Brain microvascular endothelial cell (primary cell): ENCODE results near the gene CFAP251.

Source experiments
- DNase-seq: peaks from one replicate; pipeline ENCODE4 v3.0.0-alpha.2; 2020
- H3K27ac ChIP-seq: fragments of 250-450 bp; sonication (Bioruptor Pico); 2 replicates; pipeline ENCODE4 v1.5.1; 2020; ENCODE audit warnings: mild to moderate bottlenecking, moderate library complexity
- H3K27me3 ChIP-seq: fragments of 250-450 bp; sonication (Bioruptor Pico); replicated peaks from 2 replicates; pipeline ENCODE4 v1.5.1; 2020; ENCODE audit warnings: mild to moderate bottlenecking
- H3K36me3 ChIP-seq: fragments of 250-450 bp; sonication (Bioruptor Pico); replicated peaks from 2 replicates; pipeline ENCODE4 v1.5.1; 2020; ENCODE audit warnings: mild to moderate bottlenecking
- H3K4me3 ChIP-seq: 2 replicates; pipeline ENCODE4 v1.5.1; 2011; ENCODE audit warnings: low read depth, mild to moderate bottlenecking, control low read depth, low read length, moderate library complexity
- in situ Hi-C: cut with HindIII; loops from 2 replicates; pipeline ENCODE4 v1.10.0; 2017; ENCODE audit warnings: low sequenced_read_pairs, low pct_ligation_motif_present
- TF ChIP-seq, protein P1 (sequence below): IDR thresholded peaks from 2 replicates; pipeline ENCODE4 v1.5.1; 2011; ENCODE audit warnings: low read depth, mild to moderate bottlenecking, moderate library complexity, low read length, control low read depth, inconsistent platforms; ENCODE audit errors: missing control alignments

CFAP251 gene

DNA sequence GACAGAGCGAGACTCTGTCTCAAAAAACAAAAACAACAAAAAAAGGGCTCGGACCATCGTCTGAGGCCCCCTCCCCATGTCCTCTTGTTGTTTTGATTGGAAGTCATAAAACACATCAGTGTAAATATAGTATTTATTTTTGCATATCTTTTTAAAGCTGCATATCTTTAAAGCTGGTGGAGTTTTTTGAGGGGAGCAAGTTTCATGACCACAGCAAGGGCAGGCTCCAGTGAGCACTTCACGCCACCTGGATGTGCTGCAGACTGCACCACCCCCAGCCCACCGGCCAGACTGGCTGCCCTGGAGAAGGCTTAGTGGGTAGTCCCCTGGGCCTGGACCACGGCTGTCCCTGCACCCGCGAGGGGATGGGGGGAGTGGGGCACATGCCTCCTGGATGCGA is 91.3 kb downstream of the CFAP251 start:
- Histone ChIP-seq H3K27me3 (no peaks in the 10 kb centered on the region), H3K27ac (no peak overlapping the region), H3K36me3 (no peaks in the 10 kb centered on the region), H3K4me3 (no peak overlapping the region)
- no peak for DNase-seq
- in situ Hi-C loops: no loop called here
- TF ChIP-seq, protein P1, sequence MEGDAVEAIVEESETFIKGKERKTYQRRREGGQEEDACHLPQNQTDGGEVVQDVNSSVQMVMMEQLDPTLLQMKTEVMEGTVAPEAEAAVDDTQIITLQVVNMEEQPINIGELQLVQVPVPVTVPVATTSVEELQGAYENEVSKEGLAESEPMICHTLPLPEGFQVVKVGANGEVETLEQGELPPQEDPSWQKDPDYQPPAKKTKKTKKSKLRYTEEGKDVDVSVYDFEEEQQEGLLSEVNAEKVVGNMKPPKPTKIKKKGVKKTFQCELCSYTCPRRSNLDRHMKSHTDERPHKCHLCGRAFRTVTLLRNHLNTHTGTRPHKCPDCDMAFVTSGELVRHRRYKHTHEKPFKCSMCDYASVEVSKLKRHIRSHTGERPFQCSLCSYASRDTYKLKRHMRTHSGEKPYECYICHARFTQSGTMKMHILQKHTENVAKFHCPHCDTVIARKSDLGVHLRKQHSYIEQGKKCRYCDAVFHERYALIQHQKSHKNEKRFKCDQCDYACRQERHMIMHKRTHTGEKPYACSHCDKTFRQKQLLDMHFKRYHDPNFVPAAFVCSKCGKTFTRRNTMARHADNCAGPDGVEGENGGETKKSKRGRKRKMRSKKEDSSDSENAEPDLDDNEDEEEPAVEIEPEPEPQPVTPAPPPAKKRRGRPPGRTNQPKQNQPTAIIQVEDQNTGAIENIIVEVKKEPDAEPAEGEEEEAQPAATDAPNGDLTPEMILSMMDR: no peak

DNA sequence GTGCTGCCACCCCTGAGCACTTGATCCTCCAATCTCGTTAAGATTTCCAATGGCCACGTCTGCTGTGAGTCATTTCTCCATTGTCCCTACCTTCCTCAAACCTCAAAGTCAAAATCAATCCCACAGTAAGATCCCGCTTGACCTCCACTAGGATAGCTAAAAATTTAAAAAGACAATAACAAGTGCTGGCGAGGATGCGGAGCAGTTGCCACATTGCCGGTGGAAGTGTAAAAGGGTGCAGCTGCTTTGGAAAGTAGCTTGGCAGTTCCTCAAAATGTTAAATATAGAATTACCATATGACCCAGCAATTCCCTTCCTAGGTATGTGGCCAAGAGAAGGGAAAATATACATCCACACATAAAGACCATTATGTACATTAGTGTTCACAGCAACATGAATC is 93.8 kb downstream of the CFAP251 start:
- Histone ChIP-seq H3K4me3 (no peak overlapping the region), H3K27ac (no peak overlapping the region), H3K27me3 (no peaks in the 10 kb centered on the region), H3K36me3 (no peaks in the 10 kb centered on the region)
- in situ Hi-C loops: no loop called here
- TF ChIP-seq, protein P1: no peak
- DNase-seq: no peak

DNA sequence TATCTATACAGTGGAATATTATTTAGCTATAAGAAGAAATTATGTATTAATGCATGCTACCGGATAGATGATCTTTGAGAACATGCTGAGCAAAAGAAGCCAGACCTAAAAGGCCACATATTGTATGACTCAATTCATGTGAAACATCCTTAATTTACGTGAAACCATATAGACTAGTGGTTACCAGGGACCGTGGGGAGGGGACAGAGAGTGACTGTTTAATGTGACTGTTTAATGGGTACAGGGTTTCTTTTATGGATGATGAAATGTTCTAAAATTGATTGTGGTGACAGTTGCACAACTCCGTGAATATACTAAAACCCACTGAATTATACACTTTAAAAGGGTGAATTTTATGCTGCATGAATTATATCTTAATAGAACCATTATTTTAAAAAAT is 94.7 kb downstream of the CFAP251 start:
- H3K4me3 ChIP-seq: no peak overlapping the region
- H3K27me3 ChIP-seq: no peaks in the 10 kb centered on the region
- in situ Hi-C loops: no loop called here
- DNase-seq: no peak
- H3K27ac ChIP-seq: no peak overlapping the region
- TF ChIP-seq, protein P1: no peak
- no peaks in the 10 kb centered on the region for H3K36me3 ChIP-seq

DNA sequence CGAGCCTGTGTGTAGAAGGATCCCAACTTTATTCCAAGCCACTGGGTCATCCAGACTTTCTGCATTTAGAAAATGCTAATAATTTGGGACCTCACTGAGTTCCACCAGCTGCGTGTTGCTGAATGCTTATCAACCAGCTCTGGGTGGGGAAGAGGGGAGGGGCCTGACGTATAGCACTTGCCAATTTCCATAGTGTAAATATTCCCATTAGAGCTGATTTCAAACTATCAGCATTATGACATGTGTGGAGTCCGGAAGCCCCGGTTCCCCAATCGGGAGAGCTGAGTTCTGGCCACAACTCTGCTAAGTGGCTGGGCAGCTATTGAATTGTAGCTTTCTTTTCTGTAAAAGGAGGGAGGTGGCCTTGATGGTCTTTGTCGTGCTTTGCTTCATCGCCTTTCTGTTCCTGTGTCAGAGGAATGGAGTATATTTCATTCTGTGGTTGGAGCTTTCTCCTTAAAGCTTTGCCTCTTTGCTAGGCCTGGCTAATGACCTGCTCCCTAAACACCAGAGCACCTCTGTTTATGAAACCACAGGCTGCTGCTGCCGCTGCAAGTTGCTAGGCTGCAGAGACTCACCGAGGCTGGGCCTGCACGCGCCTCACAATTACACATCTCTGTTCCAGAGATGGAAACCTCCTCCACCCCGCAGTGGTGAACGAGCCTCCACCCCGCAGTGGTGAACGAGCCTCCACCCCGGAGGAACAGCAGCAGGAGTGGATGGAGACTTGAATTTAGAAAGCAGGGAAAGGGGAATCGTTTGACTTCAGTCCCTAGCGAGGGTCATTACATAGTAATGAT is 95.6 kb downstream of the CFAP251 start:
- H3K27me3 ChIP-seq: no peaks in the 10 kb centered on the region
- no peak overlapping the region for H3K27ac ChIP-seq
- no peak for DNase-seq
- TF ChIP-seq, protein P1: no peak
- H3K36me3 ChIP-seq: no peaks in the 10 kb centered on the region
- H3K4me3 ChIP-seq: no peak overlapping the region
- in situ Hi-C loops: no loop called here

GRCh38 chr12:122014781-122015180 is 96.4 kb downstream of the CFAP251 start:
- Histone ChIP-seq H3K27ac (no peak overlapping the region), H3K36me3 (no peaks in the 10 kb centered on the region), H3K4me3 (no peak overlapping the region), H3K27me3 (no peaks in the 10 kb centered on the region)
- TF ChIP-seq, protein P1: no peak
- no peak for DNase-seq
- in situ Hi-C loops: no loop called here

DNA sequence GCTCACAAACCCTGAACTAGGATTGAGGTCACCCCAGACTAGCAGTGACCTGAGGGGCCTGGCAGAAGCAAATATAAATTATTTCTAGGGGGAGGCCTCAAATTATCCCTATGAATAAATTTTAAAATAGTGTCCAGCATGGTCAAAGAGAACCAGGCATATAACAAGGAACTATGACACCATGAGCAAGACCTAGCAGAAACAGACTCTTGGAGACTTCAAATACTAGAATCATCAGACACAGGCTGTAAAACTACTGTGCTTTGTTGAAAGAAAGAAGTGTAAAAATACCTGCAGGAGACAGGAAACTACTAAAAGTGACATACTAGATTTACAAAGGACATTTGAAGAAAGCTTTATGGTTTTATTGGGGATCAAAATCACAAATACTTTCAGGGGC is 100.1 kb downstream of the CFAP251 start:
- DNase-seq: no peak
- in situ Hi-C loops: no loop called here
- Histone ChIP-seq H3K4me3 (no peak overlapping the region), H3K27me3 (no peaks in the 10 kb centered on the region), H3K36me3 (no peaks in the 10 kb centered on the region), H3K27ac (no peak overlapping the region)
- TF ChIP-seq, protein P1: no peak
